Peyer's patch (tissue), 4 donors: ENCODE results near the gene TMEM260.

Experiments used
- POLR2A ChIP-seq, 2 donors: fragments of 450-650 bp; IDR thresholded peaks; one replicate each; pipeline ENCODE4 v1.5.1; 2017; ENCODE audit warnings: antibody characterized with exemption in 2 of 2, mild to moderate bottlenecking in 2 of 2, moderate library complexity in 2 of 2
- TF ChIP-seq, protein P1 (sequence below), 6 experiments: fragments of 450-650 bp in 4 of 6; fragments of 200-600 bp in 2 of 6; sonication (generic) in 1 of 6; IDR thresholded peaks; one replicate each; pipeline ENCODE4 v1.5.1; 2017 to 2019; ENCODE audit warnings: antibody characterized with exemption in 6 of 6, mild to moderate bottlenecking in 3 of 6, moderate library complexity in 1 of 6

DNA sequence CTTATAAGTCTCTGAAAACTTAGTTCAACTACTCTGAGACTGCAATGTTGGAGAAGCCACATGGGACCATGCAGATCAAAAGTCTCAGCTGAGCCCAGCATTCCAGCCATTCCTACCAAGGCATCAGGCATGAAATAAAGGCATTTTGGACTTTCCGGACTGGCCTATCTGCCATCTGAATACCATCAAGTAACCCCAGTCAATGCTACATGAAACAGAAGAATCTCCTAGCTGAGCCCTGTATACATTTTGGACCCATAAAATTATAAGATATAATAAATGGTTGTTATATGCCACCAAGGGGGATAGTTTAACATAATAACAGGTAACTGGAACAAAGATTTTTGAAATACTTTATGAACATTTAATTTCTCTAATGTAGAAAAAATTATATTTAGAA is 9.3 kb upstream of the TMEM260 start:
- no peak for TF ChIP-seq POLR2A (IDR thresholded peaks at IDR 0.05)
- TF ChIP-seq, protein P1, sequence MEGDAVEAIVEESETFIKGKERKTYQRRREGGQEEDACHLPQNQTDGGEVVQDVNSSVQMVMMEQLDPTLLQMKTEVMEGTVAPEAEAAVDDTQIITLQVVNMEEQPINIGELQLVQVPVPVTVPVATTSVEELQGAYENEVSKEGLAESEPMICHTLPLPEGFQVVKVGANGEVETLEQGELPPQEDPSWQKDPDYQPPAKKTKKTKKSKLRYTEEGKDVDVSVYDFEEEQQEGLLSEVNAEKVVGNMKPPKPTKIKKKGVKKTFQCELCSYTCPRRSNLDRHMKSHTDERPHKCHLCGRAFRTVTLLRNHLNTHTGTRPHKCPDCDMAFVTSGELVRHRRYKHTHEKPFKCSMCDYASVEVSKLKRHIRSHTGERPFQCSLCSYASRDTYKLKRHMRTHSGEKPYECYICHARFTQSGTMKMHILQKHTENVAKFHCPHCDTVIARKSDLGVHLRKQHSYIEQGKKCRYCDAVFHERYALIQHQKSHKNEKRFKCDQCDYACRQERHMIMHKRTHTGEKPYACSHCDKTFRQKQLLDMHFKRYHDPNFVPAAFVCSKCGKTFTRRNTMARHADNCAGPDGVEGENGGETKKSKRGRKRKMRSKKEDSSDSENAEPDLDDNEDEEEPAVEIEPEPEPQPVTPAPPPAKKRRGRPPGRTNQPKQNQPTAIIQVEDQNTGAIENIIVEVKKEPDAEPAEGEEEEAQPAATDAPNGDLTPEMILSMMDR (IDR thresholded peaks at IDR 0.05) = no peak
